Right lobe of liver (tissue), 4 donors: ENCODE results near the gene MKS1.

Experiments used
- CTCF ChIP-seq, 4 donors: fragments of 200-600 bp in 3 of 4; fragments of 450-650 bp in 1 of 4; IDR thresholded peaks; one replicate each; pipeline versions ENCODE4 v1.5.1 to v1.8.0; 2016 to 2022; ENCODE audit warnings: antibody characterized with exemption in 4 of 4, mild to moderate bottlenecking in 2 of 4
- POLR2A ChIP-seq: fragments of 450-650 bp; IDR thresholded peaks from one replicate; pipeline ENCODE4 v1.6.1; 2017; ENCODE audit warnings: antibody characterized with exemption, mild to moderate bottlenecking
- donor health status: DM: no; HTN: no; CAD: no.
- donor health status: DM: no; HTN: no; CAD: no.
- donor health status: DM: no; HTN: yes; CAD: no.

- TF ChIP-seq CTCF (IDR thresholded peaks at IDR 0.05) (no peak), POLR2A (no peak)
These were observed 32.5 kb downstream of the MKS1 start for GRCh38 chr17:58186591-58186990.
